BJ (cell line): Measurements from ENCODE around the gene CDC20. TPM values are rescaled to one million over a fixed set of nuclear protein-coding genes. Genes with fewer than 3 reads are reported as not detected.
A peak's percentile ranks its signal among the peaks of the same experiment; 100 is the strongest.

Experiments
- CTCF ChIA-PET: fragments of 350-600 bp; formaldehyde crosslinking; extraction: SDS; loops from one replicate; lab custom pipeline; 2021; ENCODE audit warnings: antibody characterized with exemption, inconsistent platforms; lab: Yijun Ruan, JAX
- POLR2A ChIA-PET: fragments of 300-600 bp; sonication (Branson Sonifier 250); formaldehyde crosslinking; extraction: SDS; loops from one replicate; lab custom pipeline; 2021; ENCODE audit warnings: antibody characterized with exemption; lab: Charles Lee
- DNase-seq: peaks from one replicate; pipeline ENCODE4 v3.0.0-alpha.2; 2011; ENCODE audit warnings: low read depth
- H3K27me3 ChIP-seq: 2 replicates; pipeline ENCODE4 v1.6.0; 2011; ENCODE audit warnings: low read length; ENCODE audit not compliant: control insufficient read depth, insufficient read depth
- H3K36me3 ChIP-seq: 2 replicates; pipeline ENCODE4 v1.5.1; 2011; ENCODE audit warnings: low read length; ENCODE audit not compliant: control insufficient read depth, insufficient read depth
- H3K4me3 ChIP-seq: 2 replicates; pipeline ENCODE4 v1.5.1; 2011; ENCODE audit warnings: low read depth, mild to moderate bottlenecking, control low read depth, low read length
- CTCF ChIP-seq: IDR thresholded peaks from 2 replicates; pipeline ENCODE4 v1.5.1; 2011; ENCODE audit warnings: low read depth, mild to moderate bottlenecking, control low read depth, inconsistent platforms, low read length, moderate library complexity; ENCODE audit not compliant: insufficient read depth
- polyA plus RNA-seq: library from polyadenylated mRNA; depleted of rRNA; stranded (reverse); fragments of >200 nt; gene quantifications from 2 replicates; pipeline ENCODE4 v1.2.3, GENCODE V29; 2011

Gene CDC20
- polyA plus RNA-seq, 1 experiment, result 107 TPM

DNA sequence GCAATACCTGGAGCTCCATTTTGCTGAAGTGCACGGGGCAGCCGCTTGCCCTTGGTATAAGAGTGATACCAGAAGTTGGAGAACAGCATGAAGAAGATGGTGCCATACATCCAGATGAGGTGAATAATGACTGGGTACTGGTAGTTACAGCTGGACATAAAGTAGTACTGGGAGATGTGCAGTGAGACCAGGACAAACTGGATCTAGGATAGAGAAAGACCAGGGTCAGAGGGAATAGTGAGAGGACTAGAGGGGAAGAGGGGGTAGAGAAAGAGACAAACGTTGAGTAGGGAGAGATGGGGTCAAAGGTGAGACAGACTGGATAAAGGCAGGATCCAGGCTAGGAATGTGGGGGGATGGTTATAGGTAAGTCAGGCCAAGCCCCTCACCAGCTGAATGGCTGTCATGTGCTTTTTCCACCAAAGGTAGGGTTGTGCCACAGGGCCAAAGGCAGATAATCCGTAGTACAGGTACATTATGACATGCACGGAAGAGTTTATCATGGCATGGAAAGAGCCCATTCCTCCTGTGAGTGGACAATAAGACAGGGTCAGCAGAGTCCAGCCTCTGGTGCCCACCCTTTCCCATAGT is 5.2 kb downstream of the CDC20 start:
- Histone ChIP-seq H3K4me3 (no peak overlapping the region), H3K27me3 (no peaks in the 10 kb centered on the region), H3K36me3 (peaks cover 21% of the 10 kb centered on the region)
- TF ChIP-seq CTCF, result no peak
- POLR2A ChIA-PET, result no interaction called here
- CTCF ChIA-PET, result interaction anchor here (1.3 kb wide), 1 partner anchor 11 kb away, joined by 4 read pairs; no protein-coding TSS in a partner anchor
- no peak for DNase-seq

DNA sequence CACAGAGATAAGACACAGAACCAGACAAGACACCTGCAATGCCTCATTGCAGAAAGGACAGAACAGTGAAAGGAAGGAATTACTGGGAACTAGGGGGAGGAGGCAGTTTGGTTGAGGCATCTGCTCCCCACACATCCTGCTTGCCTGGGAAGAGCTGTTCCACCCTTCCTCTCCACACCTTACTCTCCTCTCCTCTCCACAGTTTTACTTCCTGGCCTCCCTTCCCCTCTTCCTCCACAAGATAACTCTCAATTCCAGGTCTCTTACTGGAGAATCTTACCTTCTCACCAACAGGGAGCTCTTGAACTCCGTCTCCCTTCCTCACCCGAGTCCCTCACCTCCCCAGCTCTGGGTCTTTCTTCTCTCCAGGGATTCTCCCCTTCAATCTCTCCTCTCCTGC is 6.9 kb downstream of the CDC20 start:
- DNase-seq, result no peak
- Histone ChIP-seq H3K4me3 (no peak overlapping the region), H3K36me3 (peaks cover 21% of the 10 kb centered on the region), H3K27me3 (no peaks in the 10 kb centered on the region)
- ChIA-PET POLR2A (no interaction called here), CTCF (interaction anchor here (1.2 kb wide), 1 partner anchor 569 kb away, joined by 3 read pairs; no protein-coding TSS in a partner anchor)
- no peak for TF ChIP-seq CTCF

- CTCF ChIA-PET, result no interaction called here
These were observed 7.4 kb downstream of the CDC20 start for GRCh38 chr1:43366179-43366578.

DNA sequence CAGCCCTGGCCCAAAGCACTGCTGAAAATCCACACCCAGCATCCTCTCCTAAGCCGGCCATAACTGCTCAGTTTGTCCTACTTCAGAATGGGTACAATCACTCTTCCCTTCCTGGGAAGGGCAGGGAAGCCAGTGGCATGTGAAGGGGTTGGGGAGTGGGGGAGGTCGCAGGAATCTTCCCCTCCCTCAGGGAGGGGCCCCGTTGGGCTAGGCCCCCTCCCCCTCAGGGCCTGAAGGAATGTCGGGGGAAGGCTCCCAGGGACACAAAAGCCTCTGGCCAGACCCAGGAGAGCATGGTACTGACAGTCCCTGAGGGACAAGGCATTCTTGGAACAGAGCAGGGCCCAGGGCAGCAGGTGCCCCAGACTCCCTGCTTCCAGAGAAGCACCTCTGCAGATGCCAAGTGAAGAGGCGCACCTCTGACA is 7.8 kb downstream of the CDC20 start:
- peak overlapping the region; percentile 82 for H3K4me3 ChIP-seq

More at GRCh38 chr1:43366179-43366578, 7.4 kb downstream of the CDC20 start:
- no peak for TF ChIP-seq CTCF
- POLR2A ChIA-PET, result interaction anchor here (0.6 kb wide), 1 partner anchor 284 kb away, joined by 3 read pairs; the partner anchor contains the start of gene KDM4A
- Histone ChIP-seq H3K4me3 (peak overlapping the region; percentile 82), H3K36me3 (peaks cover 20% of the 10 kb centered on the region), H3K27me3 (no peaks in the 10 kb centered on the region)
- no peak for DNase-seq

More for the DNA sequence above, 7.8 kb downstream of the CDC20 start:
- Histone ChIP-seq H3K27me3 (no peaks in the 10 kb centered on the region), H3K36me3 (peaks cover 20% of the 10 kb centered on the region)
- no peak for TF ChIP-seq CTCF
- no peak for DNase-seq
- POLR2A ChIA-PET, result interaction anchor here (0.6 kb wide), 2 partner anchors 283 to 284 kb away, joined by 3 to 5 read pairs; partner anchors contain the start of gene KDM4A
- CTCF ChIA-PET, result no interaction called here
